ENCODE data around the gene IL1R1. TPM values are rescaled to one million over a fixed set of nuclear protein-coding genes. Genes with fewer than 3 reads are reported as not detected.
"Not testable (repeated sequence)": the region's sequence is repeated elsewhere in the genome, so short reads cannot be mapped to it uniquely, and the experiment has no call there.

IL1R1 gene
- total and polyA plus RNA-seq, 3 donors from 2014 or later, result 35.4 to 51.3 (median 49.6) TPM

- no peaks in the 10 kb centered on the region for H3K9me3 ChIP-seq
- H3K4me3 ChIP-seq, result no peak overlapping the region
- H3K27me3 ChIP-seq, result no peaks in the 10 kb centered on the region
- WGBS, 2 donors, result 90 to 94% methylated on average over 8 of the region's 8 CpGs
- peaks cover 4% of the 10 kb centered on the region for H3K4me1 ChIP-seq
- H3K36me3 ChIP-seq (ENCODE audit: low read depth, missing control alignments), result no peaks in the 10 kb centered on the region
- no peak overlapping the region for H3K27ac ChIP-seq
- no peak for DNase-seq
- intact Hi-C loops (cut with DNase I; ENCODE audit: low total_unique reads), result no loop called here
- TF ChIP-seq, protein P1, sequence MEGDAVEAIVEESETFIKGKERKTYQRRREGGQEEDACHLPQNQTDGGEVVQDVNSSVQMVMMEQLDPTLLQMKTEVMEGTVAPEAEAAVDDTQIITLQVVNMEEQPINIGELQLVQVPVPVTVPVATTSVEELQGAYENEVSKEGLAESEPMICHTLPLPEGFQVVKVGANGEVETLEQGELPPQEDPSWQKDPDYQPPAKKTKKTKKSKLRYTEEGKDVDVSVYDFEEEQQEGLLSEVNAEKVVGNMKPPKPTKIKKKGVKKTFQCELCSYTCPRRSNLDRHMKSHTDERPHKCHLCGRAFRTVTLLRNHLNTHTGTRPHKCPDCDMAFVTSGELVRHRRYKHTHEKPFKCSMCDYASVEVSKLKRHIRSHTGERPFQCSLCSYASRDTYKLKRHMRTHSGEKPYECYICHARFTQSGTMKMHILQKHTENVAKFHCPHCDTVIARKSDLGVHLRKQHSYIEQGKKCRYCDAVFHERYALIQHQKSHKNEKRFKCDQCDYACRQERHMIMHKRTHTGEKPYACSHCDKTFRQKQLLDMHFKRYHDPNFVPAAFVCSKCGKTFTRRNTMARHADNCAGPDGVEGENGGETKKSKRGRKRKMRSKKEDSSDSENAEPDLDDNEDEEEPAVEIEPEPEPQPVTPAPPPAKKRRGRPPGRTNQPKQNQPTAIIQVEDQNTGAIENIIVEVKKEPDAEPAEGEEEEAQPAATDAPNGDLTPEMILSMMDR (IDR thresholded peaks at IDR 0.05), result no peak
- no peak for TF ChIP-seq POLR2A (IDR thresholded peaks at IDR 0.05)
Measured at GRCh38 chr2:102103284-102103683, 39.3 kb upstream of the IL1R1 start.

DNA sequence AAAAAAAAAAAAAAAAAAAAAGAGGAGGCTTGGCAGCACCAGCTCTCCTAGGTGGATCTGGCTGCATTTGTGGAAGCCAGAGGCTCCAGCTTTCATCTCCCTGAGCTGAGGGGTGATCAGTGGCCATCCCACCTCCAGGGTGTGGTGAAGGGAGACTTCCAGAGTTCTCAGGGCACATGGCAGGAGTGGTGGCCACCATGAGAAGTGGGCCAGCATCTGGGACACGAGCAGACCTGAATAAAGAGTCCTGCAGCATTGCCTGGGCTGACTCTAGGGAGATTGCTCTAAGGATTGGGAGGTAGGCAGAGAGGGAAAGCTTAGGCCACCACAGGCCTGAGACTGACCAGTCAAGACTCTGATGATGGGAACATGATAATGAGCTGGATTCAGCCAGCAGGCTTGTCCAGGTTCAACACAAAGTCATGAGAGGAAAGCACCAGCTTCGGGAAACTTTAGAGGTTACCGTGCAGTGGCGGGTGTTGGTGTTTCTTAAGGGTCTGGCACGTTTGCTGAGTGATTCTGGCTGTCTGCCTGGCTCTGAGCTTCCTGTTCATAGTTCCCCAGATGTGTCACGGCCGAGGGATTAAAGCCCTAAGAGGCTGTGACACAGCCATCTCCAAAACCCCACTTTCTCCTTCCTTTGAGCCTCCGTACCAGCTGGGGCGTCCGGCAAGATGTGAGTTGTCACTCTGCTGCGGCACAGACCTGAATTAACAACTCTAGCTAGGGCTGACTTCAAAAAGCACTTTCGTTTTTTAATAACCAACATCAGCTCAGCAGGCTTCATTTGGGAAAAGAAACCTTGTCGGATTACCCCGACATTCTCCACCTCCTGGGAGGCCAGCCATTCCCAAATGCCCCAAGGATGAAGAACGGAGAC is 38.3 kb upstream of the IL1R1 start:
- H3K4me3 ChIP-seq, result peak overlapping the region in 1 of 2 donors; percentile 43
- H3K27ac ChIP-seq, result peak overlapping the region; percentile 24 to 51
- H3K4me1 ChIP-seq, result peaks cover 4% of the 10 kb centered on the region
- no peaks in the 10 kb centered on the region for H3K9me3 ChIP-seq
- no peaks in the 10 kb centered on the region for H3K27me3 ChIP-seq
- no peaks in the 10 kb centered on the region for H3K36me3 ChIP-seq (ENCODE audit: low read depth, missing control alignments)
- intact Hi-C loops (cut with DNase I; ENCODE audit: low total_unique reads), result no loop called here
- TF ChIP-seq, protein P1 (IDR thresholded peaks at IDR 0.05), result no peak
- no peak for TF ChIP-seq POLR2A (IDR thresholded peaks at IDR 0.05)
- 30 to 36% methylated on average over 11 to 15 of the region's 15 CpGs for WGBS, 2 donors
- peak; percentile 50 for DNase-seq

DNA sequence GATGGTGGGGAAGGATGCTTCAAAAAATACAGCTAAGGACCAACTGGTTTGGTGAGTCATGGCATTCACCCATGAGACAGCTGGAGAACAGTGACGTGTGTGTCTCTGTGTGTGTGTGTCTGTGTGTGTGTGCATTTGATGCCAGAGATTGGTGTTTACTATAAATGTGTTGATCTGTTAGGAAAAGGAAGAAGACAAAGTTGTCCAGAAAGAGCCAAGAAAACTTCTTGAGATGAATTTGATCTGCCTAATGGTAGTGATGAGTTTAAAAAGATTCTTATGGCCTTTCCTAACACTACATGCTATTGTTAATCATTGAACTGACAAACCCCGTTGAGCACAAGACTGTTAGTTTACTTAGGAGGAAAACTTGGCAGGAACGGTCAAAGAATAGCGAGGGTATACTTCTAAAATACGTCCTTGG is 36.4 kb upstream of the IL1R1 start:
- intact Hi-C loops (cut with DNase I; ENCODE audit: low total_unique reads), result no loop called here

DNA sequence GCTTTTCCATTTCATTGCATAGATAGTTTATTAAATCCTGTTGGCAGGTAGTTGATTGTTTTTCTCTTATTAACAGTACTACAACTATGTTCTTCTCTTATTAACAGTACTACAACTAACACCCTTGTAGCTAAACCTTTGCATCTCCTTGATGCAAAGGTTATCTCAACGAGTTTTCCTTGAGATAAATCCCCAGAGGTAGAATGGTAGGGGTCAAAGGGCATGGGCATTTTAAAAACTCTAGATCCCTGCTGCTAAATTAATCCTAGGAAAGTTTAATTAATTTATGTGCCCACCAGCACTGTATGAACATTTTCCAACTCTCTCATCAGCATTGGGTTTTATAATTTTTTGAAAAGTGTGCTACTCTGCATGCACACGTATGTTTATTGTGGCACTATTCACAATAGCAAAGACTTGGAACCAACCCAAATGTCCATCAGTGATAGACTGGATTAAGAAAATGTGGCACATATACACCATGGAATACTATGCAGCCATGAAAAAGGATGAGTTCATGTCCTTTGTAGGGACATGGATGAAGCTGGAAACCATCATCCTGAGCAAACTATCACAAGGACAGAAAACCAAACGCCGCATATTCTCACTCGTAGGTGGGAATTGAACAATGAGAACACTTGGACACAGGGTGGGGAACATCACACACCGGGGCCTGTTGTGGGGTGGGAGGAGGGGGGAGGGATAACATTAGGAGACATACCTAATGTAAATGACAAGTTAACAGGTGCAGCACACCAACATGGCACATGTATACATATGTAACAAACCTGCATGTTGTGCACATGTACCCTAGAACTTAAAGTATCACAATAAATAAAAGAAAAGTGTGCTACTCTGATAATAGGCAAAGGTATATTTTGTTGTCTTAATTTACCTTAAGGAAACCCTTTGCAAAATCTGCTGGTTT is 35.5 kb upstream of the IL1R1 start:
- H3K9me3 ChIP-seq; H3K27ac ChIP-seq; H3K4me3 ChIP-seq; H3K27me3 ChIP-seq; H3K36me3 ChIP-seq (ENCODE audit: low read depth, missing control alignments); DNase-seq; H3K4me1 ChIP-seq; intact Hi-C loops (cut with DNase I; ENCODE audit: low total_unique reads): not testable (repeated sequence)
- WGBS, 2 donors, result 76 to 96% methylated on average over 6 of the region's 6 CpGs

More for the DNA sequence above, 36.4 kb upstream of the IL1R1 start:
- WGBS, 2 donors, result 66 to 73% methylated on average over 5 of the region's 5 CpGs
- Histone ChIP-seq H3K27me3 (no peaks in the 10 kb centered on the region), H3K9me3 (no peaks in the 10 kb centered on the region), H3K4me1 (peaks cover 4% of the 10 kb centered on the region), H3K36me3 (ENCODE audit: low read depth, missing control alignments) (no peaks in the 10 kb centered on the region), H3K4me3 (no peak overlapping the region), H3K27ac (no peak overlapping the region)
- DNase-seq, result no peak
- TF ChIP-seq, protein P1 (IDR thresholded peaks at IDR 0.05), result no peak
- TF ChIP-seq POLR2A (IDR thresholded peaks at IDR 0.05), result no peak

DNA sequence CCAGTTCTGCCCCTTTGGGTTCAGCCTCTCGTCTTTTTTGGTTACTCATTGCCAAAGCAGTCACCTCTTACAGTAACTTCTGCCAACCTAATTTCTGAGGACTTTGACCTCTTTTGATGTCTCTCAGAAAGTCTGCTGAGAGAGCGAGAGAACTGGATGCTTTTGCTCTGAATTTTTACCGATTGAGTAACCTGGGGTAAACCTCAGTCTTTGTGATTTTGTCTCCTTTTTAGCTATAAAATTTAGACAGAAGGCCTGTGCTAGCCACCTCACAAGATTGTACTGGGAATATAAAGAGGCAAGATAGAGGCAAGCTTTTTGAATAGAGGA is 34.8 kb upstream of the IL1R1 start:
- TF ChIP-seq, protein P1 (IDR thresholded peaks at IDR 0.05), result no peak
- TF ChIP-seq POLR2A (IDR thresholded peaks at IDR 0.05), result no peak
- no peak for DNase-seq
- no peak overlapping the region for H3K27ac ChIP-seq
- H3K36me3 ChIP-seq (ENCODE audit: low read depth, missing control alignments), result no peaks in the 10 kb centered on the region
- H3K9me3 ChIP-seq, result no peaks in the 10 kb centered on the region
- intact Hi-C loops (cut with DNase I; ENCODE audit: low total_unique reads), result no loop called here
- H3K27me3 ChIP-seq, result no peaks in the 10 kb centered on the region
- no peak overlapping the region for H3K4me3 ChIP-seq
- 91 to 93% methylated on average over 3 of the region's 3 CpGs for WGBS, 2 donors
- H3K4me1 ChIP-seq, result no peaks in the 10 kb centered on the region
